C4-2B (cell line): ENCODE results near the gene PEX19.

Source experiments
- ZFX ChIP-seq: fragments of 450-650 bp; IDR thresholded peaks from 2 replicates; pipeline ENCODE4 v1.6.1; 2017
- TF ChIP-seq, protein P1 (sequence below): fragments of 450-650 bp; conservative IDR thresholded peaks from 2 replicates; pipeline ENCODE4 v1.5.1; 2017; ENCODE audit warnings: mild to moderate bottlenecking

DNA sequence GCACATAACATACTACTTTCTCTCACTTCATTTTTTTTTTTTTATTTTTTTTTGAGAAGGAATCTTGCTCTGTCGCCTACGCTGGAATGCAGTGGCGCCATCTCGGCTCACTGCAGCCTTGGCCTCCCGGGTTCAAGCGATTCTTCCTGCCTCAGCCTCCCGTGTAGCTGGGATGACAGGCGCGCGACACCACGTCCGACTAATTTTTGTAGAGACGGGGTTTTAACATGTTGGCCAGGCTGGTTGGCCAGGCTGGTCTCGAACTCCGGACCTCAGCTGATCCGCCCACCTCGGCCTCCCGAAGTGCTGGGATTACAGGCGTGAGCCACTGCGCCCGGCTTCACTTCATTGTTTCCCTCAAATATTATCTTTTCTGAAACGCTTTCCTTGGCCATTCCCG, 573 bp upstream of the PEX19 start:
- TF ChIP-seq, protein P1, sequence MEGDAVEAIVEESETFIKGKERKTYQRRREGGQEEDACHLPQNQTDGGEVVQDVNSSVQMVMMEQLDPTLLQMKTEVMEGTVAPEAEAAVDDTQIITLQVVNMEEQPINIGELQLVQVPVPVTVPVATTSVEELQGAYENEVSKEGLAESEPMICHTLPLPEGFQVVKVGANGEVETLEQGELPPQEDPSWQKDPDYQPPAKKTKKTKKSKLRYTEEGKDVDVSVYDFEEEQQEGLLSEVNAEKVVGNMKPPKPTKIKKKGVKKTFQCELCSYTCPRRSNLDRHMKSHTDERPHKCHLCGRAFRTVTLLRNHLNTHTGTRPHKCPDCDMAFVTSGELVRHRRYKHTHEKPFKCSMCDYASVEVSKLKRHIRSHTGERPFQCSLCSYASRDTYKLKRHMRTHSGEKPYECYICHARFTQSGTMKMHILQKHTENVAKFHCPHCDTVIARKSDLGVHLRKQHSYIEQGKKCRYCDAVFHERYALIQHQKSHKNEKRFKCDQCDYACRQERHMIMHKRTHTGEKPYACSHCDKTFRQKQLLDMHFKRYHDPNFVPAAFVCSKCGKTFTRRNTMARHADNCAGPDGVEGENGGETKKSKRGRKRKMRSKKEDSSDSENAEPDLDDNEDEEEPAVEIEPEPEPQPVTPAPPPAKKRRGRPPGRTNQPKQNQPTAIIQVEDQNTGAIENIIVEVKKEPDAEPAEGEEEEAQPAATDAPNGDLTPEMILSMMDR = no peak
- no peak for TF ChIP-seq ZFX
